Measurements from ENCODE around the gene CSTF2T. TPM values are rescaled to one million over a fixed set of nuclear protein-coding genes. Genes with fewer than 3 reads are reported as not detected.

Gene CSTF2T
- total RNA-seq, 1 experiment from 2014 or later = 42.1 TPM

GRCh38 chr10:51694086-51694768 lies 5.2 kb downstream of the CSTF2T start:
- Mint-ChIP-seq H3K9me3 (0 out of 5 replicates have a peak, but pooled peaks cover 0 to 2% of the 10 kb centered on the region in 2 experiments), H3K4me1 (peaks cover 24 to 26% of the 10 kb centered on the region in 2 experiments), H3K36me3 (ENCODE audit: insufficient read depth in 1 of 3, low read depth in 3 of 3) (peaks cover 11 to 26% (median 19%) of the 10 kb centered on the region in 3 experiments; a peak in 6 of 7 replicates), H3K4me3 (no peak overlapping the region), H3K27ac (no peak overlapping the region), H3K27me3 (ENCODE audit: low read depth) (no peaks in the 10 kb centered on the region)
- H3T11ph ChIP-seq (ENCODE audit: low read length) = no peak overlapping the region
- no peak overlapping the region for H3K4me2 ChIP-seq (ENCODE audit: insufficient read depth, insufficient read length, low read length)
- no peaks in the 10 kb centered on the region for H3K9me3 ChIP-seq (ENCODE audit: control insufficient read depth, low read depth, low read length)
- TF ChIP-seq, protein P1, sequence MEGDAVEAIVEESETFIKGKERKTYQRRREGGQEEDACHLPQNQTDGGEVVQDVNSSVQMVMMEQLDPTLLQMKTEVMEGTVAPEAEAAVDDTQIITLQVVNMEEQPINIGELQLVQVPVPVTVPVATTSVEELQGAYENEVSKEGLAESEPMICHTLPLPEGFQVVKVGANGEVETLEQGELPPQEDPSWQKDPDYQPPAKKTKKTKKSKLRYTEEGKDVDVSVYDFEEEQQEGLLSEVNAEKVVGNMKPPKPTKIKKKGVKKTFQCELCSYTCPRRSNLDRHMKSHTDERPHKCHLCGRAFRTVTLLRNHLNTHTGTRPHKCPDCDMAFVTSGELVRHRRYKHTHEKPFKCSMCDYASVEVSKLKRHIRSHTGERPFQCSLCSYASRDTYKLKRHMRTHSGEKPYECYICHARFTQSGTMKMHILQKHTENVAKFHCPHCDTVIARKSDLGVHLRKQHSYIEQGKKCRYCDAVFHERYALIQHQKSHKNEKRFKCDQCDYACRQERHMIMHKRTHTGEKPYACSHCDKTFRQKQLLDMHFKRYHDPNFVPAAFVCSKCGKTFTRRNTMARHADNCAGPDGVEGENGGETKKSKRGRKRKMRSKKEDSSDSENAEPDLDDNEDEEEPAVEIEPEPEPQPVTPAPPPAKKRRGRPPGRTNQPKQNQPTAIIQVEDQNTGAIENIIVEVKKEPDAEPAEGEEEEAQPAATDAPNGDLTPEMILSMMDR (conservative IDR thresholded peaks at IDR 0.05) = no peak
- H2AFZ ChIP-seq (ENCODE audit: low read length) = no peak overlapping the region
- no peak overlapping the region for H3K14ac ChIP-seq (ENCODE audit: insufficient read depth, low read length)
- no peak overlapping the region for H4K8ac ChIP-seq (replicated peaks; ENCODE audit: insufficient read length, low read depth, low read length)
- H3K27me3 ChIP-seq (ENCODE audit: insufficient read depth, low read length) = no peaks in the 10 kb centered on the region
- H2AK5ac ChIP-seq (ENCODE audit: insufficient read length, low read length) = no peak overlapping the region
- H3K79me2 ChIP-seq (ENCODE audit: insufficient read depth, low read length) = peaks cover 19% of the 10 kb centered on the region; the same call in 1 of the 2 replicates
- no peak overlapping the region for H2BK20ac ChIP-seq (ENCODE audit: low read depth, low read length, poor library complexity, severe bottlenecking)
- H2BK5ac ChIP-seq (ENCODE audit: insufficient read length, low read length) = no peak overlapping the region
- H2BK12ac ChIP-seq (ENCODE audit: insufficient read length, low read depth, low read length) = no peak overlapping the region
- DNase-seq = no peak
- H3K56ac ChIP-seq (ENCODE audit: insufficient read length, low read depth, low read length) = no peak overlapping the region
- H3K27ac ChIP-seq (ENCODE audit: insufficient read length, low read depth, low read length) = no peak overlapping the region
- no peak overlapping the region for H3K9ac ChIP-seq (ENCODE audit: extremely low read depth, insufficient read length, low read length)
- no peak overlapping the region for H3K4ac ChIP-seq (ENCODE audit: low read depth, low read length)
- H3K23ac ChIP-seq (ENCODE audit: insufficient read length, low read depth, low read length) = no peak overlapping the region
- no peaks in the 10 kb centered on the region for H3K4me1 ChIP-seq (ENCODE audit: insufficient read depth, low read length)
- H2BK120ac ChIP-seq (ENCODE audit: low read depth, low read length, poor library complexity, severe bottlenecking) = no peak overlapping the region
- H4K5ac ChIP-seq (ENCODE audit: insufficient read length, low read depth, low read length) = no peak overlapping the region
- H3K18ac ChIP-seq (ENCODE audit: insufficient read length, low read depth, low read length) = no peak overlapping the region
- peaks cover 3% of the 10 kb centered on the region for H4K20me1 ChIP-seq (ENCODE audit: control insufficient read depth, insufficient read depth, insufficient read length)
- no peak overlapping the region for H4K91ac ChIP-seq (ENCODE audit: insufficient read length, low read depth, low read length)
- peaks cover 5% of the 10 kb centered on the region for H3K23me2 ChIP-seq (ENCODE audit: insufficient read length, low read depth, low read length, poor library complexity, severe bottlenecking)
- H2BK15ac ChIP-seq (ENCODE audit: low read depth, low read length) = no peak overlapping the region
- WGBS (ENCODE audit: extremely low coverage, insufficient read length, low lambda C conversion rate) = no CpG with 5 or more reads among the region's 5 CpGs
- H3K79me1 ChIP-seq (ENCODE audit: insufficient read depth, low read depth, low read length, poor library complexity, severe bottlenecking) = no peaks in the 10 kb centered on the region
